HepG2 (cell line): ENCODE data around the gene UBTF. TPM values are rescaled to one million over a fixed set of nuclear protein-coding genes. Genes with fewer than 3 reads are reported as not detected.

Experiments used
- HES4 ChIP-seq: sonication (generic); formaldehyde crosslinking; IDR thresholded peaks from 2 replicates; pipeline ENCODE4 v1.9.0; 2021; ENCODE audit warnings: mild to moderate bottlenecking, missing genetic modification reagents, borderline replicate concordance
- MBD4 ChIP-seq: IDR thresholded peaks from 2 replicates; pipeline ENCODE4 v1.6.1; 2012; ENCODE audit warnings: low read length, inconsistent platforms, borderline replicate concordance
- NFRKB ChIP-seq: fragments of 450-650 bp; IDR thresholded peaks from 2 replicates; pipeline ENCODE4 v1.6.1; 2017
- POLR2AphosphoS5 ChIP-seq: IDR thresholded peaks from 2 replicates; pipeline ENCODE4 v1.6.1; 2012; ENCODE audit warnings: low read depth, low read length
- SUZ12 ChIP-seq: fragments of 150-350 bp; IDR thresholded peaks from 2 replicates; pipeline ENCODE4 v1.6.1; 2014; ENCODE audit warnings: low read depth, low read length
- TBL1XR1 ChIP-seq: fragments of 150-350 bp; IDR thresholded peaks from 2 replicates; pipeline ENCODE4 v1.6.1; 2014; ENCODE audit warnings: borderline replicate concordance, low read length; ENCODE audit not compliant: partially characterized antibody
- TCF12 ChIP-seq, 2 experiments: fragments of 450-650 bp in 1 of 2; sonication (generic) in 1 of 2; formaldehyde crosslinking in 1 of 2; IDR thresholded peaks; 2 replicates each; pipeline versions ENCODE4 v1.6.1 to v1.8.0; 2017 to 2022; ENCODE audit warnings: antibody characterized with exemption in 1 of 2, mild to moderate bottlenecking in 1 of 2, missing genetic modification reagents in 1 of 2, moderate library complexity in 1 of 2
- YEATS4 ChIP-seq: sonication (generic); formaldehyde crosslinking; IDR thresholded peaks from 2 replicates; pipeline ENCODE4 v1.4.0; 2020; ENCODE audit warnings: missing genetic modification reagents, borderline replicate concordance
- ZFP36 ChIP-seq: fragments of 150-350 bp; IDR thresholded peaks from 2 replicates; pipeline ENCODE4 v1.6.1; 2018; ENCODE audit warnings: borderline replicate concordance, low read length, low read depth; ENCODE audit not compliant: partially characterized antibody
- ZNF24 ChIP-seq: fragments of 450-650 bp; IDR thresholded peaks from 2 replicates; pipeline ENCODE4 v1.6.1; 2017; ENCODE audit warnings: antibody characterized with exemption, mild to moderate bottlenecking
- ZNF451 ChIP-seq: sonication (generic); formaldehyde crosslinking; IDR thresholded peaks from 2 replicates; pipeline ENCODE4 v1.5.0; 2020; ENCODE audit warnings: mild to moderate bottlenecking, missing genetic modification reagents
- ZNF598 ChIP-seq: sonication (generic); formaldehyde crosslinking; IDR thresholded peaks from 2 replicates; pipeline ENCODE4 v1.5.1; 2020; ENCODE audit warnings: mild to moderate bottlenecking, missing genetic modification reagents, borderline replicate concordance
- ZNF678 ChIP-seq: sonication (generic); formaldehyde crosslinking; IDR thresholded peaks from 2 replicates; pipeline ENCODE4 v1.4.0; 2020; ENCODE audit warnings: mild to moderate bottlenecking, missing genetic modification reagents
- ZNF747 ChIP-seq: sonication (generic); formaldehyde crosslinking; IDR thresholded peaks from 2 replicates; pipeline ENCODE4 v1.8.1; 2023; ENCODE audit warnings: missing genetic modification reagents, mild to moderate bottlenecking, borderline replicate concordance
- ZNF816 ChIP-seq: sonication (generic); formaldehyde crosslinking; IDR thresholded peaks from 2 replicates; pipeline ENCODE4 v1.8.0; 2022; ENCODE audit warnings: missing genetic modification reagents, mild to moderate bottlenecking, borderline replicate concordance
- polyA plus RNA-seq, 8 experiments: library from polyadenylated mRNA; depleted of rRNA in 3 of 8; stranded (reverse) in 7 of 8; unstranded in 1 of 8; fragments of >200 nt; fragmentation: Illumina TruSeq in 4 of 8; extraction: Trizol in 4 of 8; gene quantifications; 2 replicates each; pipeline versions ENCODE4 v1.2.1 to v1.2.3, GENCODE V29; 2011 to 2016; ENCODE audit warnings: low read depth in 4 of 8, missing spikeins in 1 of 8, mixed read lengths in 1 of 8; ENCODE audit not compliant: insufficient read depth in 1 of 8
- total RNA-seq, 5 experiments: library from RNA; depleted of rRNA; stranded (reverse); fragments of >200 nt; fragmentation: Illumina TruSeq; extraction: Trizol; gene quantifications; 2 replicates each; pipeline ENCODE4 v1.2.3, GENCODE V29; 2016; ENCODE audit warnings: low read depth in 1 of 5
- TF ChIP-seq, protein P1 (sequence below): IDR thresholded peaks from 2 replicates; pipeline ENCODE4 v1.6.1; 2016; ENCODE audit warnings: missing compliant biosample characterization, missing genetic modification reagents, borderline replicate concordance
- TF ChIP-seq, protein P2 (sequence below): sonication (generic); formaldehyde crosslinking; IDR thresholded peaks from 2 replicates; pipeline ENCODE4 v1.8.0; 2022; ENCODE audit warnings: mild to moderate bottlenecking, missing genetic modification reagents, moderate library complexity
- TF ChIP-seq, protein P3 (sequence below): sonication (generic); formaldehyde crosslinking; IDR thresholded peaks from 2 replicates; pipeline ENCODE4 v1.4.0; 2020; ENCODE audit warnings: mild to moderate bottlenecking, missing genetic modification reagents
- TF ChIP-seq, protein P4 (sequence below): conservative IDR thresholded peaks from 2 replicates; pipeline ENCODE4 v1.6.1; 2018; ENCODE audit warnings: missing genetic modification reagents
- TF ChIP-seq, protein P5 (sequence below): sonication (generic); formaldehyde crosslinking; IDR thresholded peaks from 2 replicates; pipeline ENCODE4 v1.5.0; 2020; ENCODE audit warnings: missing genetic modification reagents
- TF ChIP-seq, protein P6 (sequence below): sonication (generic); formaldehyde crosslinking; IDR thresholded peaks from 2 replicates; pipeline ENCODE4 v1.8.0; 2022; ENCODE audit warnings: mild to moderate bottlenecking, missing genetic modification reagents

The UBTF gene
- total and polyA plus RNA-seq, 2 of the 13 experiments (the other 11 are each of a cell fraction or from before 2014, with no cell fraction given): 15.2 to 60.9 TPM

DNA sequence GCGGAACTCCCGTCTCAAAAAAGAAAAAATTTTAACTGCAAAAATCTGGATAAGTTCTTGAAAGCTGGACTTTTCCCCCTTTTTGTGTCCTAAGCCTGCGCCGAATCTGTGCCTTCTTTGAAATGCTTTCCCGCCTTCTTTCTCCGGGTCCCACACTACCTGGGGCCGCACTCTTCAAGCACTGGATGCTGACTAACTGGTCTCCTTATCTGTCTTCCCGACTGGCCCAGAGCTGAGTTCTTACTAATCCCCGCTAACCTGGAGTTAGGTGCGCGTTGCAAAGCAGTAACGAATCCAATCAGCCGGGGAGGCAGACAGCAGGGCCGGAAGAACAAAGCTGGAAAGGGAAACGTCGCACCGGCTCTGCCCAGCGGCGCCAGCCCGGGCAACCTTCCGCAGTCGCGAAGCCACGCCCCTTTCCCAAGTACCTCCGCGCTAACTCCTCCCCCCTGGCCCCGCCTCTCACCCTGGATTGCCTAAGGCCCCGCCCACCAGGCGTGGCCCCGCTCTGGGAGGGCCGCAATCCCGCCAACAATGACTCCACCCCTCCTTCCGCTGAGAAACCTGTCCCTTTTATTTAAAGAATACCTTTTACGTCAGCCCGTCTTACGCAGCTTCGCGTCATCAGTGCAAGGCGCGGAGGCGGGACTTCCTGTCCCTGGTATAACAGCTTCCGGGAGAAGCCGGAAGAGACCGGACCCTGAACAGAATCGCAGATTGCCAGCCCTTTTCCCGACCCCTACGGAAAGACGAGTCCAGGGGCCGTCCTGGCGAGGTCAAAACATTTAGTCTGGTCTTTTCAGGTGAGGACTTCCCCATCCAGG is 33.0 kb downstream of the UBTF start, which contains the start of gene TMUB2 (continued):
- TF ChIP-seq ZNF678: 0 out of 2 replicates have a peak, but pooled peaks have one; percentile 30
- no peak for TF ChIP-seq MBD4
- TF ChIP-seq HES4: no peak
- TF ChIP-seq, protein P1, sequence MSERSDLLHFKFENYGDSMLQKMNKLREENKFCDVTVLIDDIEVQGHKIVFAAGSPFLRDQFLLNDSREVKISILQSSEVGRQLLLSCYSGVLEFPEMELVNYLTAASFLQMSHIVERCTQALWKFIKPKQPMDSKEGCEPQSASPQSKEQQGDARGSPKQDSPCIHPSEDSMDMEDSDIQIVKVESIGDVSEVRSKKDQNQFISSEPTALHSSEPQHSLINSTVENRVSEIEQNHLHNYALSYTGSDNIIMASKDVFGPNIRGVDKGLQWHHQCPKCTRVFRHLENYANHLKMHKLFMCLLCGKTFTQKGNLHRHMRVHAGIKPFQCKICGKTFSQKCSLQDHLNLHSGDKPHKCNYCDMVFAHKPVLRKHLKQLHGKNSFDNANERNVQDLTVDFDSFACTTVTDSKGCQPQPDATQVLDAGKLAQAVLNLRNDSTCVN (CRISPR knock-in tag): peak; percentile 33; the same call in 1 of the 2 replicates
- TF ChIP-seq ZNF598 (CRISPR knock-in tag): peak; percentile 78; the same call in 1 of the 2 replicates
- peak; percentile 14 for TF ChIP-seq TBL1XR1
- peak; percentile 62; the same call in 1 of the 2 replicates for TF ChIP-seq ZNF816 (CRISPR knock-in tag)
- TF ChIP-seq, protein P2, sequence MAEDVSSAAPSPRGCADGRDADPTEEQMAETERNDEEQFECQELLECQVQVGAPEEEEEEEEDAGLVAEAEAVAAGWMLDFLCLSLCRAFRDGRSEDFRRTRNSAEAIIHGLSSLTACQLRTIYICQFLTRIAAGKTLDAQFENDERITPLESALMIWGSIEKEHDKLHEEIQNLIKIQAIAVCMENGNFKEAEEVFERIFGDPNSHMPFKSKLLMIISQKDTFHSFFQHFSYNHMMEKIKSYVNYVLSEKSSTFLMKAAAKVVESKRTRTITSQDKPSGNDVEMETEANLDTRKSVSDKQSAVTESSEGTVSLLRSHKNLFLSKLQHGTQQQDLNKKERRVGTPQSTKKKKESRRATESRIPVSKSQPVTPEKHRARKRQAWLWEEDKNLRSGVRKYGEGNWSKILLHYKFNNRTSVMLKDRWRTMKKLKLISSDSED (CRISPR knock-in tag): no peak
- TF ChIP-seq, protein P3, sequence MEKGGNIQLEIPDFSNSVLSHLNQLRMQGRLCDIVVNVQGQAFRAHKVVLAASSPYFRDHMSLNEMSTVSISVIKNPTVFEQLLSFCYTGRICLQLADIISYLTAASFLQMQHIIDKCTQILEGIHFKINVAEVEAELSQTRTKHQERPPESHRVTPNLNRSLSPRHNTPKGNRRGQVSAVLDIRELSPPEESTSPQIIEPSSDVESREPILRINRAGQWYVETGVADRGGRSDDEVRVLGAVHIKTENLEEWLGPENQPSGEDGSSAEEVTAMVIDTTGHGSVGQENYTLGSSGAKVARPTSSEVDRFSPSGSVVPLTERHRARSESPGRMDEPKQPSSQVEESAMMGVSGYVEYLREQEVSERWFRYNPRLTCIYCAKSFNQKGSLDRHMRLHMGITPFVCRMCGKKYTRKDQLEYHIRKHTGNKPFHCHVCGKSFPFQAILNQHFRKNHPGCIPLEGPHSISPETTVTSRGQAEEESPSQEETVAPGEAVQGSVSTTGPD (CRISPR knock-in tag): no peak
- no peak for TF ChIP-seq TCF12 (IDR thresholded peaks at IDR 0.05)
- no peak for TF ChIP-seq TCF12 (CRISPR knock-in tag; IDR thresholded peaks at IDR 0.05)
- TF ChIP-seq, protein P4, sequence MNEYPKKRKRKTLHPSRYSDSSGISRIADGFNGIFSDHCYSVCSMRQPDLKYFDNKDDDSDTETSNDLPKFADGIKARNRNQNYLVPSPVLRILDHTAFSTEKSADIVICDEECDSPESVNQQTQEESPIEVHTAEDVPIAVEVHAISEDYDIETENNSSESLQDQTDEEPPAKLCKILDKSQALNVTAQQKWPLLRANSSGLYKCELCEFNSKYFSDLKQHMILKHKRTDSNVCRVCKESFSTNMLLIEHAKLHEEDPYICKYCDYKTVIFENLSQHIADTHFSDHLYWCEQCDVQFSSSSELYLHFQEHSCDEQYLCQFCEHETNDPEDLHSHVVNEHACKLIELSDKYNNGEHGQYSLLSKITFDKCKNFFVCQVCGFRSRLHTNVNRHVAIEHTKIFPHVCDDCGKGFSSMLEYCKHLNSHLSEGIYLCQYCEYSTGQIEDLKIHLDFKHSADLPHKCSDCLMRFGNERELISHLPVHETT: peak; percentile 54
- no peak for TF ChIP-seq ZNF451
- no peak for TF ChIP-seq ZFP36
- TF ChIP-seq SUZ12: 0 out of 2 replicates have a peak, but pooled peaks have one; percentile 3
- no peak for TF ChIP-seq ZNF24
- no peak for TF ChIP-seq NFRKB
- peak; percentile 94 for TF ChIP-seq POLR2AphosphoS5
- no peak for TF ChIP-seq ZNF747 (CRISPR knock-in tag)
- peak; percentile 64; the same call in 1 of the 2 replicates for TF ChIP-seq YEATS4 (CRISPR knock-in tag)
- TF ChIP-seq, protein P5, sequence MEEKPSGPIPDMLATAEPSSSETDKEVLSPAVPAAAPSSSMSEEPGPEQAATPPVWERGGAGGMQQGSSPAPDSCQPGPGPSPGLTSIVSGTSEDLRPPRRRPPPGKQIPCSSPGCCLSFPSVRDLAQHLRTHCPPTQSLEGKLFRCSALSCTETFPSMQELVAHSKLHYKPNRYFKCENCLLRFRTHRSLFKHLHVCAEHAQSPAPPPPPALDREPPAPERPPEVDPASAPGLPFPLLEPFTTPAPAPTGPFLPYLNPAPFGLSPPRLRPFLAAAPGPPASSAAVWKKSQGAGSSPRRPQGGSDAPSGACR: 0 out of 2 replicates have a peak, but pooled peaks have one; percentile 35
- TF ChIP-seq, protein P6, sequence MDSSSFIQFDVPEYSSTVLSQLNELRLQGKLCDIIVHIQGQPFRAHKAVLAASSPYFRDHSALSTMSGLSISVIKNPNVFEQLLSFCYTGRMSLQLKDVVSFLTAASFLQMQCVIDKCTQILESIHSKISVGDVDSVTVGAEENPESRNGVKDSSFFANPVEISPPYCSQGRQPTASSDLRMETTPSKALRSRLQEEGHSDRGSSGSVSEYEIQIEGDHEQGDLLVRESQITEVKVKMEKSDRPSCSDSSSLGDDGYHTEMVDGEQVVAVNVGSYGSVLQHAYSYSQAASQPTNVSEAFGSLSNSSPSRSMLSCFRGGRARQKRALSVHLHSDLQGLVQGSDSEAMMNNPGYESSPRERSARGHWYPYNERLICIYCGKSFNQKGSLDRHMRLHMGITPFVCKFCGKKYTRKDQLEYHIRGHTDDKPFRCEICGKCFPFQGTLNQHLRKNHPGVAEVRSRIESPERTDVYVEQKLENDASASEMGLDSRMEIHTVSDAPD: no peak; the same call in 1 of the 2 replicates
